IMR-90 (cell line): ENCODE measurements around the gene NXF3. TPM values are rescaled to one million over a fixed set of nuclear protein-coding genes. Genes with fewer than 3 reads are reported as not detected.

Experiments
- ATAC-seq: fragments of 200-7000 bp; cut with Tn5 transposase; 2 replicates; pipeline ENCODE4 v1.9.1; 2020; ENCODE audit warnings: low read depth, mild to moderate bottlenecking, moderate library complexity
- BruUV-seq: library from RNA; stranded (reverse); fragments of 400-500 nt; replicated peaks from 2 replicates; lab custom pipeline; 2021; lab: Mats Ljungman, UMichigan
- CTCF ChIA-PET: fragments of 300-600 bp; formaldehyde crosslinking; extraction: SDS; loops from one replicate; lab custom pipeline; 2021; ENCODE audit warnings: antibody characterized with exemption; lab: Yijun Ruan, JAX
- POLR2A ChIA-PET: fragments of 300-600 bp; sonication (Branson Sonifier 250); formaldehyde crosslinking; loops from one replicate; lab custom pipeline; 2022; ENCODE audit warnings: antibody characterized with exemption; ENCODE audit not compliant: unreplicated experiment; lab: Charles Lee
- DNase-seq: peaks from one replicate; pipeline ENCODE4 v3.0.0; 2013
- H2AFZ ChIP-seq: replicated peaks from 2 replicates; pipeline ENCODE3; 2013; ENCODE audit warnings: low read length, mild to moderate bottlenecking; ENCODE audit not compliant: poor library complexity
- H2AK5ac ChIP-seq: 2 replicates; pipeline ENCODE4 v1.6.1; 2013; ENCODE audit warnings: low read depth, low read length, inconsistent platforms
- H2AK9ac ChIP-seq: replicated peaks from 2 replicates; pipeline ENCODE3; 2013; ENCODE audit warnings: mild to moderate bottlenecking, low read depth, low read length, moderate library complexity; ENCODE audit not compliant: poor library complexity
- H2BK120ac ChIP-seq: 2 replicates; pipeline ENCODE4 v1.6.1; 2013; ENCODE audit warnings: low read depth, low read length, inconsistent platforms
- H2BK15ac ChIP-seq: 3 replicates; pipeline ENCODE4 v1.6.1; 2013; ENCODE audit warnings: low read depth, low read length, inconsistent platforms
- H2BK20ac ChIP-seq: 2 replicates; pipeline ENCODE4 v1.6.1; 2013; ENCODE audit warnings: low read depth, mild to moderate bottlenecking, inconsistent platforms, low read length, moderate library complexity
- H2BK5ac ChIP-seq: 2 replicates; pipeline ENCODE4 v1.6.1; 2013; ENCODE audit warnings: mild to moderate bottlenecking, low read depth, low read length, inconsistent platforms; ENCODE audit not compliant: poor library complexity, severe bottlenecking
- H3K14ac ChIP-seq: replicated peaks from 2 replicates; pipeline ENCODE4 v1.6.1; 2013; ENCODE audit warnings: low read depth, low read length, inconsistent platforms
- H3K18ac ChIP-seq: 2 replicates; pipeline ENCODE4 v1.6.1; 2013; ENCODE audit warnings: low read depth, low read length, control low read depth
- H3K23ac ChIP-seq: 2 replicates; pipeline ENCODE4 v1.6.1; 2013; ENCODE audit warnings: low read depth, low read length, inconsistent platforms
- H3K27ac ChIP-seq: 2 replicates; pipeline ENCODE4 v1.5.1; 2013; ENCODE audit warnings: mild to moderate bottlenecking, control low read depth, low read length; ENCODE audit not compliant: insufficient read depth
- H3K27me3 ChIP-seq: 2 replicates; pipeline ENCODE4 v1.6.1; 2013; ENCODE audit warnings: low read length; ENCODE audit not compliant: control insufficient read depth, insufficient read depth
- H3K36me3 ChIP-seq: 2 replicates; pipeline ENCODE4 v1.6.1; 2013; ENCODE audit warnings: low read length, mixed read lengths; ENCODE audit not compliant: control insufficient read depth, insufficient read depth
- H3K4ac ChIP-seq: 2 replicates; pipeline ENCODE4 v1.6.1; 2013; ENCODE audit warnings: low read depth, low read length, inconsistent platforms
- H3K4me1 ChIP-seq: 2 replicates; pipeline ENCODE4 v1.6.1; 2013; ENCODE audit warnings: low read length, mixed read lengths; ENCODE audit not compliant: control insufficient read depth, insufficient read depth
- H3K4me2 ChIP-seq: 2 replicates; pipeline ENCODE4 v1.6.1; 2013; ENCODE audit warnings: low read depth, mild to moderate bottlenecking, control low read depth, low read length, moderate library complexity
- H3K4me3 ChIP-seq: 2 replicates; pipeline ENCODE4 v1.5.1; 2013; ENCODE audit warnings: low read depth, mild to moderate bottlenecking, control low read depth, low read length, moderate library complexity; ENCODE audit not compliant: insufficient read depth
- H3K56ac ChIP-seq: 2 replicates; pipeline ENCODE4 v1.6.1; 2013; ENCODE audit warnings: low read length, inconsistent platforms; ENCODE audit not compliant: insufficient read depth; ENCODE audit errors: extremely low read depth
- H3K79me1 ChIP-seq, 2 experiments: 2 replicates each; pipeline ENCODE4 v1.6.1; 2013; ENCODE audit warnings: low read length in 2 of 2, inconsistent platforms in 1 of 2, low read depth in 1 of 2
- H3K9ac ChIP-seq: 2 replicates; pipeline ENCODE4 v1.6.1; 2013; ENCODE audit warnings: low read depth, low read length, control low read depth
- H3K9me1 ChIP-seq: 2 replicates; pipeline ENCODE4 v1.6.1; 2013; ENCODE audit warnings: low read length, inconsistent platforms; ENCODE audit not compliant: insufficient read depth
- H3K9me3 ChIP-seq: 2 replicates; pipeline ENCODE4 v1.6.1; 2013; ENCODE audit warnings: low read length; ENCODE audit not compliant: control insufficient read depth, insufficient read depth
- H4K20me1 ChIP-seq: 2 replicates; pipeline ENCODE4 v1.6.1; 2013; ENCODE audit warnings: low read length, inconsistent platforms; ENCODE audit not compliant: insufficient read depth
- H4K5ac ChIP-seq: 2 replicates; pipeline ENCODE4 v1.6.1; 2013; ENCODE audit warnings: mild to moderate bottlenecking, low read depth, low read length, control low read depth
- H4K8ac ChIP-seq, 2 experiments: 2 replicates each; pipeline ENCODE4 v1.6.1; 2013; ENCODE audit warnings: low read depth in 2 of 2, low read length in 2 of 2, control low read depth in 1 of 2, inconsistent platforms in 1 of 2
- H4K91ac ChIP-seq: 2 replicates; pipeline ENCODE4 v1.6.1; 2013; ENCODE audit warnings: low read depth, low read length, inconsistent platforms; ENCODE audit not compliant: insufficient read depth
- BHLHE40 ChIP-seq: fragments of 150-350 bp; IDR thresholded peaks from 2 replicates; pipeline ENCODE4 v1.6.1; 2016; ENCODE audit warnings: mild to moderate bottlenecking, low read depth, low read length
- CHD1 ChIP-seq: IDR thresholded peaks from 2 replicates; pipeline ENCODE4 v1.6.1; 2012; ENCODE audit warnings: low read depth, low read length, improper control_type of control experiment
- FOS ChIP-seq: fragments of 150-350 bp; IDR thresholded peaks from 2 replicates; pipeline ENCODE4 v1.6.1; 2016; ENCODE audit warnings: low read depth, low read length
- MAZ ChIP-seq: IDR thresholded peaks from 2 replicates; pipeline ENCODE4 v1.6.1; 2012; ENCODE audit warnings: low read depth, mild to moderate bottlenecking, low read length, improper control_type of control experiment, moderate library complexity, borderline replicate concordance
- RFX5 ChIP-seq: IDR thresholded peaks from 2 replicates; pipeline ENCODE4 v1.8.0; 2012; ENCODE audit warnings: low read depth, mild to moderate bottlenecking, low read length, moderate library complexity
- SMC3 ChIP-seq: fragments of 150-350 bp; IDR thresholded peaks from 2 replicates; pipeline ENCODE4 v1.6.1; 2016; ENCODE audit warnings: low read depth, mild to moderate bottlenecking, antibody characterized with exemption, low read length, moderate library complexity
- WGBS, 2 experiments: methylation state at CpG; one replicate each; pipeline versions ENCODE4 v1.1.5 to v1.1.7; 2013; ENCODE audit warnings: missing lambda C conversion rate in 2 of 2; ENCODE audit not compliant: insufficient read length in 1 of 2; ENCODE audit errors: extremely low coverage in 2 of 2; 5-methylcytosine and 5-hydroxymethylcytosine counted together
- dilution Hi-C: fragments of 300-500 bp; cut with HindIII; formaldehyde crosslinking; loops from one replicate; pipeline ENCODE4 v1.14.3; 2018; ENCODE audit warnings: low sequenced_read_pairs; ENCODE audit not compliant: unreplicated experiment
- in situ Hi-C: fragments of 300-500 bp; cut with MboI; formaldehyde crosslinking; loops from 3 replicates; pipeline ENCODE4 v1.14.3; 2019; ENCODE audit warnings: low sequenced_read_pairs, inconsistent platforms, mixed read lengths
- intact Hi-C: fragments of 100-400 bp; cut with micrococcal nuclease; formaldehyde crosslinking; loops from 2 replicates; pipeline ENCODE4 v1.10.0; 2022
- polyA plus RNA-seq, 3 experiments: library from polyadenylated mRNA; depleted of rRNA; stranded (reverse); fragments of >200 nt; gene quantifications; 2 replicates each; pipeline ENCODE4 v1.2.3, GENCODE V29; 2012; ENCODE audit warnings: low replicate concordance in 1 of 3
- total RNA-seq: library from RNA; depleted of rRNA; stranded (reverse); fragments of >200 nt; gene quantifications from 2 replicates; pipeline ENCODE4 v1.2.3, GENCODE V29; 2012

The NXF3 gene
- total and polyA plus RNA-seq, 2 of the 4 experiments (the other 2 are of a cell fraction), result not detected

- ATAC-seq, result no peak
- Histone ChIP-seq H3K56ac (no peak overlapping the region), H3K4ac (no peak overlapping the region), H2BK15ac (no peak overlapping the region), H4K5ac (no peak overlapping the region), H3K79me1 (no peaks in the 10 kb centered on the region), H3K14ac (no peak overlapping the region), H3K4me1 (no peaks in the 10 kb centered on the region), H3K27me3 (peaks cover 2% of the 10 kb centered on the region), H3K4me2 (no peak overlapping the region), H4K91ac (no peak overlapping the region), H2BK20ac (no peak overlapping the region), H2AK5ac (no peak overlapping the region), H2AK9ac (no peak overlapping the region), H3K18ac (no peak overlapping the region), H3K9me1 (no peaks in the 10 kb centered on the region), H2BK120ac (no peak overlapping the region), H3K4me3 (no peak overlapping the region), H2AFZ (no peak overlapping the region), H3K27ac (no peak overlapping the region), H3K36me3 (no peaks in the 10 kb centered on the region), H3K9ac (no peak overlapping the region), H4K20me1 (no peaks in the 10 kb centered on the region), H3K23ac (no peak overlapping the region), H4K8ac (no peak overlapping the region), H3K9me3 (no peaks in the 10 kb centered on the region), H2BK5ac (no peak overlapping the region)
- no peak for TF ChIP-seq RFX5
- no peak for TF ChIP-seq CHD1
- no peak for TF ChIP-seq FOS
- no peak for TF ChIP-seq SMC3
- no peak for TF ChIP-seq MAZ
- no peak for TF ChIP-seq BHLHE40
- intact Hi-C loops (no loop called here), dilution Hi-C loops (no loop called here), in situ Hi-C loops (no loop called here)
- WGBS, 2 experiments, result 43% methylated on average over 1 of the region's 5 CpGs; no CpG with 5 or more reads in 1 of the 2 experiments
- ChIA-PET CTCF (no interaction called here), POLR2A (no interaction called here)
- no peak for DNase-seq
- no TSS peak for BruUV-seq
Observed at GRCh38 chrX:103073467-103073866, 19.5 kb downstream of the NXF3 start.
